HL-60 (cell line): ENCODE measurements around the gene PTPRN2.
"Not testable (repeated sequence)": the region's sequence is repeated elsewhere in the genome, so short reads cannot be mapped to it uniquely, and the experiment has no call there.

ENCODE experiments used
- CTCF ChIP-seq: IDR thresholded peaks from one replicate; pipeline ENCODE4 v1.5.1; 2011; ENCODE audit warnings: low read length, control low read depth, inconsistent platforms; ENCODE audit not compliant: insufficient read depth
- POLR2AphosphoS5 ChIP-seq: IDR thresholded peaks from 2 replicates; pipeline ENCODE4 v1.6.1; 2012; ENCODE audit warnings: low read depth
- REST ChIP-seq: IDR thresholded peaks from 2 replicates; pipeline ENCODE4 v1.6.1; 2012; ENCODE audit warnings: low read depth; ENCODE audit not compliant: insufficient replicate concordance
- SPI1 ChIP-seq: IDR thresholded peaks from 2 replicates; pipeline ENCODE4 v1.6.1; 2012; ENCODE audit warnings: low read depth, mild to moderate bottlenecking, borderline replicate concordance

- TF ChIP-seq CTCF, POLR2AphosphoS5, SPI1, REST: not testable (repeated sequence)
These were observed 886.0 kb downstream of the PTPRN2 start for GRCh38 chr7:157701395-157702180.
